ENCODE measurements around the gene TMEM123. TPM values are rescaled to one million over a fixed set of nuclear protein-coding genes. Genes with fewer than 3 reads are reported as not detected.

TMEM123 gene
- total RNA-seq, 1 donor from 2014 or later = 70.2 TPM

GRCh38 chr11:102384419-102385079 is 68.0 kb downstream of the TMEM123 start:
- intact Hi-C loops (cut with micrococcal nuclease) = no loop called here
- DNase-seq = peak; percentile 71
- TF ChIP-seq, protein P1, sequence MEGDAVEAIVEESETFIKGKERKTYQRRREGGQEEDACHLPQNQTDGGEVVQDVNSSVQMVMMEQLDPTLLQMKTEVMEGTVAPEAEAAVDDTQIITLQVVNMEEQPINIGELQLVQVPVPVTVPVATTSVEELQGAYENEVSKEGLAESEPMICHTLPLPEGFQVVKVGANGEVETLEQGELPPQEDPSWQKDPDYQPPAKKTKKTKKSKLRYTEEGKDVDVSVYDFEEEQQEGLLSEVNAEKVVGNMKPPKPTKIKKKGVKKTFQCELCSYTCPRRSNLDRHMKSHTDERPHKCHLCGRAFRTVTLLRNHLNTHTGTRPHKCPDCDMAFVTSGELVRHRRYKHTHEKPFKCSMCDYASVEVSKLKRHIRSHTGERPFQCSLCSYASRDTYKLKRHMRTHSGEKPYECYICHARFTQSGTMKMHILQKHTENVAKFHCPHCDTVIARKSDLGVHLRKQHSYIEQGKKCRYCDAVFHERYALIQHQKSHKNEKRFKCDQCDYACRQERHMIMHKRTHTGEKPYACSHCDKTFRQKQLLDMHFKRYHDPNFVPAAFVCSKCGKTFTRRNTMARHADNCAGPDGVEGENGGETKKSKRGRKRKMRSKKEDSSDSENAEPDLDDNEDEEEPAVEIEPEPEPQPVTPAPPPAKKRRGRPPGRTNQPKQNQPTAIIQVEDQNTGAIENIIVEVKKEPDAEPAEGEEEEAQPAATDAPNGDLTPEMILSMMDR (IDR thresholded peaks at IDR 0.05; ENCODE audit: borderline replicate concordance) = no peak
- Histone ChIP-seq H3K27me3 (ENCODE audit: low read depth) (no peaks in the 10 kb centered on the region), H3K4me1 (peaks cover 36% of the 10 kb centered on the region), H3K4me3 (no peak overlapping the region), H3K9me3 (replicated peaks) (no peaks in the 10 kb centered on the region), H3K27ac (replicated peaks) (peak overlapping the region; percentile 75), H3K36me3 (peaks cover 67% of the 10 kb centered on the region)

- Histone ChIP-seq H3K36me3 (peaks cover 68% of the 10 kb centered on the region), H3K4me3 (no peak overlapping the region), H3K4me1 (peaks cover 36% of the 10 kb centered on the region), H3K27me3 (ENCODE audit: low read depth) (no peaks in the 10 kb centered on the region), H3K27ac (replicated peaks) (peak overlapping the region; percentile 75), H3K9me3 (replicated peaks) (no peaks in the 10 kb centered on the region)
- TF ChIP-seq, protein P1 (IDR thresholded peaks at IDR 0.05; ENCODE audit: borderline replicate concordance) = no peak
- intact Hi-C loops (cut with micrococcal nuclease) = no loop called here
- no peak for DNase-seq
Measured at GRCh38 chr11:102383839-102384238, 68.7 kb downstream of the TMEM123 start.

- Histone ChIP-seq H3K27ac (replicated peaks) (peak overlapping the region; percentile 75), H3K36me3 (peaks cover 69% of the 10 kb centered on the region), H3K9me3 (replicated peaks) (no peaks in the 10 kb centered on the region), H3K27me3 (ENCODE audit: low read depth) (no peaks in the 10 kb centered on the region), H3K4me1 (peaks cover 36% of the 10 kb centered on the region), H3K4me3 (no peak overlapping the region)
- DNase-seq = no peak
- TF ChIP-seq, protein P1 (IDR thresholded peaks at IDR 0.05; ENCODE audit: borderline replicate concordance) = no peak
- intact Hi-C loops (cut with micrococcal nuclease) = no loop called here
Measured at GRCh38 chr11:102382384-102382783, 70.2 kb downstream of the TMEM123 start.

DNA sequence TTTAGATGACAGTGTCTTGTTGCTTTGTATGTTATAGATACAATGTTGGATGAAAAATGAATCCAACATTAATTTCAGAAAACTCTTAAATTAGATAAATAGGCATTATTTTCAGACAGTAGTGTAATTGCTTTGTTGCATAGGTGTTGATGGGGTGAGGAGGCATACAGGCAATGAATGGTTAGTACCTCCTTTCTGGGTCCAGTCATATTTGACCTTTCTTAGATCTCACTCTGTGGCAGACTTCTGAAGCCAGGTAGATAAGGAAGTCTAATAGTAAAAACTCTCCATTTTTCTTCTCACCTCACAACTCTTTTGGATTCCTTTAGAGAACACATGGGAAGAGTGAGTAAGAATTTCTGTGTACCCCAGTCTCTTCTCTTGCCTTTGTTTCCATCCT is 73.7 kb downstream of the TMEM123 start:
- DNase-seq = no peak
- Histone ChIP-seq H3K36me3 (peaks cover 65% of the 10 kb centered on the region), H3K4me3 (no peak overlapping the region), H3K27me3 (ENCODE audit: low read depth) (no peaks in the 10 kb centered on the region), H3K27ac (replicated peaks) (no peak overlapping the region), H3K4me1 (peaks cover 22% of the 10 kb centered on the region), H3K9me3 (replicated peaks) (no peaks in the 10 kb centered on the region)
- TF ChIP-seq, protein P1 (IDR thresholded peaks at IDR 0.05; ENCODE audit: borderline replicate concordance) = no peak
- intact Hi-C loops (cut with micrococcal nuclease) = no loop called here

- no peaks in the 10 kb centered on the region for H3K9me3 ChIP-seq (replicated peaks)
- peaks cover 13% of the 10 kb centered on the region for H3K4me1 ChIP-seq
- DNase-seq = no peak
- peaks cover 65% of the 10 kb centered on the region for H3K36me3 ChIP-seq
- H3K4me3 ChIP-seq = no peak overlapping the region
- TF ChIP-seq, protein P1 (IDR thresholded peaks at IDR 0.05; ENCODE audit: borderline replicate concordance) = no peak
- H3K27me3 ChIP-seq (ENCODE audit: low read depth) = no peaks in the 10 kb centered on the region
- intact Hi-C loops (cut with micrococcal nuclease) = no loop called here
- H3K27ac ChIP-seq (replicated peaks) = no peak overlapping the region
Measured at GRCh38 chr11:102377891-102378290, 74.7 kb downstream of the TMEM123 start.
